HG02798 (cell line): Measurements from ENCODE around the gene MAN1A1.

Experiments
- ATAC-seq: cut with Tn5 transposase; IDR thresholded peaks from one replicate; pipeline ENCODE4 v1.9.1; 2021; ENCODE audit warnings: mild to moderate bottlenecking; ENCODE audit not compliant: unreplicated experiment, poor library complexity

The MAN1A1 gene

GRCh38 chr6:119347466-119348095, 2.0 kb downstream of the MAN1A1 start:
- ATAC-seq = peak; percentile 26

GRCh38 chr6:119346936-119347335, 2.6 kb downstream of the MAN1A1 start:
- ATAC-seq = no peak

DNA sequence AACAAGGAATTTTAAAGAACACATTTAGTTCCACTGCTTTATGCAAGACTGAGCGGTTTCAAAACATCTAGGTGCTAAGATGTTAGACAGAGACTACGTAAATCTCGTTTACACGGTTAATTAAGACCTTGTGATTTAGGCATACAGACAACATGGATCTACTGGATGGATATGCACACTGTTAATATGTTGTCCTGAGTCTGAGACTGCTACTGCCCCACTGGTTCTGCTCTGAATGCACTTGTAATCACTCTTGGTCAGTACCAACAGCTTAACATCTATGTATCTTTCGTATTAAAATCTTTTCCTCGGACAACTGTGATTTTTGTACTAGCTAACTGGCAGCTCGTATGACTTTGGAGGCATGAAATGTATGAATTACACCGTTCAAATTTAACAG, 3.1 kb downstream of the MAN1A1 start:
- ATAC-seq = no peak

- ATAC-seq = no peak
Observed at GRCh38 chr6:119345114-119345513, 4.4 kb downstream of the MAN1A1 start.

GRCh38 chr6:119344306-119344705, 5.3 kb downstream of the MAN1A1 start:
- ATAC-seq = no peak

DNA sequence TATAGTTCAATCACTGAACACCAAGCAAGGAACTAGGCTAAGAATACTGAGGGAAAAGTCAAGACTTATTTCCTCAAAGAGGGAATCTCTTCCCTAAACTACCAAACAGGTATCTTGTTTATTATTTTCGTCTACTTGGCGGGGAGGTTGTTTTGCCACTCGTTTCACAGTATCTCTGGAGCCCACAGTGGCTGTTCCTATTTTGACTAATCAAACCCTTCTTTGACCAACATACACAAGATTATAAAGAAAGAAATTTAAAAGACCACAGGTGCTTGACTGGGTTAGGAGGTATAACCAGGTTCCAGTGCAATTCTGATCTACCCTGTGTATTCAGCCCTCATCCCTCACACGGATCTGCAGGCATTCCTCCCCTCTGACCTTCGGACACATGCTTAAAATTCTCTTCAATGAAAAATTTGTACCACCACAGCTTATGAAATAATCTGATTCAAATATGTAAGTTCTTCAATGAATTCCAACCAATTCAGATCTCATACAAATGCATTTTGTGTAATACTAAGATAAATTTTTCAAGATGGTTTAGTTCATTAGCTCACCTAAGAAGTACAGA, 5.9 kb downstream of the MAN1A1 start:
- ATAC-seq = no peak

DNA sequence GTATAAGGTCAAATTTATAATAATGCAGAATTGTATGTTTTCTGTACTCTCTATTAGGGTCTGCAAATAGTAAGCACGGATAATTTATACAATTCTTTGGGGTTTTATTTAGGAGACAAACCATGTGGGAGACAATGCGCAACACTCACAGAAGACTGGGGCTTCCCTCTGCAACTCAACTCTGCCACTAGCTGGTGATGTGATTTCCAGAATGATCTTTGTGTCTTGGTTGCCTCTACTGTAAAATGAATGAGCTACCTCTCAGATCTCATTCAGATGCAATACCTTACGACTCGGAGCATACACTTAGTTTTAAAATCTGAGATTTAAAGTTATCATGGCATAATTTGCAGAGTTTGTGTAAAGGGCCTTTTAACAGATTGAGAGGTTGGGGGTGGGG, 6.4 kb downstream of the MAN1A1 start:
- no peak for ATAC-seq

DNA sequence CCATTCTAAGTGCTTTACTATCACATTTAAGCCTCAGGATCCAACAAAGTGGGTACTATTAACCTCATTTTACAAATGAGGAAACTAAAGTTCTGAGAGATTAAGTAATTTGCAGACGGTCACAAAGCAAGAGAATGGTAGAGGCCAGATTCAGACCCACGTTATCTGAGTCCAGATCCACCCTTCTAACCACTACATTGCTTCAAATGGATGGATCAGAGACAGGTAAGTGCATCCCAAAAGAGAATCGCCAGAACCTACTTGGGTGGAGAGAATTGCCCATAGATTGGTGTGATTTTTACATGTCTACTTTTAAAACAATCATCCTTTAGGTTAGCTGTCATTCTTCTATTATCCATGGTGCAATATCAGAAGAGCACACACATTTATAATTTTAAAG, 7.1 kb downstream of the MAN1A1 start:
- ATAC-seq = no peak

DNA sequence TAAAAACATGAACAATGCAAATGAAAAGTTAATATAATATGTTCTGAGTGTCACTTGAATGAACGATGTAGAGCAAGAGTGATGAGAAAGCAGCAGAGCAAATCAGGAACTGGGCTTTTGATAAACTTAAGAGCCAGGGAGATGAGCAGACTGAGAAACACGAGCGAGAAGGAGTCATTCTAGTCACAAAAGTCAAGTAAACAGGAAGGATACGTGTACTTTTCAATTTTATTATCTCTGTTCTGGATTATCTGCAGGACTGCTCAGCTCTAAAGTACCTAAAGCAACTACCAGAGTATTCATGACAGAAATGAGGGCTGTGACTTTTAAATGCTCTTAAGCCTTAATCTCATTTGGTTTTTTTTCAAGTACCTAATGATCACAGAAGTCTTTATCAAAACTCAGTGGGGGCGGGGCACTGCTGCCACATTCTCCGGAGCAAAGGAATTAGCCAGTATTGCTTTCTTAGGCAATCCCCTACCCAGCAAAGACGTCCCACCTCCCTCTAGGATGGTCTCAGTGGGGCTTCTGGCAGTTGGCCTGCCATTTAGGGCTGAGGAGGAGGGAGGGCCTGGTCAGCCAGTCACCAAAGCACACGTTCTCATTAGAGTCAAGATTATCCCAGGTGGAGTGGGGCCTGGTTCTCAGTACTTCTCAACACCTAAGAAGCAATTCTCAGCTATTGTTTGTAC, 8.6 kb downstream of the MAN1A1 start:
- ATAC-seq = no peak

DNA sequence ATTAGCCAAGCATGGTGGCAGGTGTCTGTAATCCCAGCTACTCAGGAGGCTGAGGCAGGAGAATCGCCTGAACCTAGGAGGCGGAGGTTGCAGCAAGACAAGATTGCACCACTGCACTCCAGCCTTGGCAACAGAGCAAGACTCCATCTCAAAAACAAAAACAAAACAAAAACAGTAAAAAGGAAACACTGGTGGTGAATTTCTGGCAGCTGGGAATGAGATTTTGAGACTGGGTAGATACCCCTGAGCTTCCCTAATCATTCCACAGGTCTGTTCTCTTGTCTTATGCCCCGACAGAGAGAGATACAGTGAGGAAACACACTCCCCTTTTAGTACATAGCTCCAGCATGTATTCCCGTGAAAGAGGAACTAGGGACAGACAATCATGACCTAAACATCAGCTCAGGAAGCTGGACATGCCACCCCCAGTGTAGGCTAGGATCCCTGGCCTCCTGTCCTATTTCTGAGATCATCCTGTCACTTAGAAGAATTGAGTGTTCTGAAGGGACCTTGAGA, 9.6 kb downstream of the MAN1A1 start:
- ATAC-seq = no peak

DNA sequence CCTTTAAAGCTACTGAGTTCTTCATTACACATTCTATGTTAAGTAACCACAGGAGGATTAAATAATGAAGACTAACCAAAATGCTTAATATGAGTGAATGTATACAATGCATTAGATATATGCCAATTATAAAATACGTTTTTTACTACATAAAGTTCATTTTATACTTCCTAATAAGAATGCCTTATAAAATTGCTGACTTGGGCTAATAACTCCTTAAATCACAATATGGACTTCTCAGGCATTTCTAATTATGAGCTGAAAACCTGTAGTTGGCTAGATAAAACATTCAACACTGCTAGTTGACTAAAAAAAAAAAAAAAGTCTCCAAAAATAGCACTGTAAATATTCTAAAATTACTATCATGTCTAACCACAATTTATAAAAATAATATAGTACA, 11.8 kb downstream of the MAN1A1 start:
- no peak for ATAC-seq

- ATAC-seq = no peak
Observed at GRCh38 chr6:119337252-119337651, 12.3 kb downstream of the MAN1A1 start.

GRCh38 chr6:119334535-119335264, 14.9 kb downstream of the MAN1A1 start:
- ATAC-seq = no peak

DNA sequence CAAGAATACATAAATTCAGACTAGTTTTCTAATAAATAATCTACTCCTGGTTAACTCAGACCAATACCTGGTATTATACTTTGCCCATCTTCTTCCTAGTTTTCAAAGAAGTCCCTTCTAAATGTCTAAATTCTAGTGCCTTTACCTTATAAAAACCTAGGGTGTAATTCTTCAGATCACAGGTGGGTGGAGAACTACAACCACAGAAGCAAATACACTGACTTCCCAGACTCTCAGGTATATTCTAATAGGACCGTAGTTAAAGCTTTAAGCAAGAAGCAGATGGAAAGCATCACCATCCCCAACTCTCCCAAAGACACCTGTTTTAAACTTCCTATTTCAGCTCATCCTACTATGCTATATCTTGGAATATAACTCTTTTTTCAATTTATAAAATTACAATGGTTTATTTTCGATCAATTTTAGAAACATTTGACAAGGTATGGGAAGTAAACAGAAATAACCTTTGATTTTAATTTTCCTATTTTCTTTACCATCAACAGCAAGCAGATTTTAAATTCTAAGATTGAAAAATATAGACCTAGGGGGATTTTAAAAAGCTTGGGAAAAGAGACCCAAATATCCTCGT, 15.8 kb downstream of the MAN1A1 start:
- ATAC-seq = peak; percentile 77

GRCh38 chr6:119333063-119333609, 16.4 kb downstream of the MAN1A1 start:
- ATAC-seq = no peak

- ATAC-seq = no peak
Observed at GRCh38 chr6:119331663-119332286, 17.8 kb downstream of the MAN1A1 start.

DNA sequence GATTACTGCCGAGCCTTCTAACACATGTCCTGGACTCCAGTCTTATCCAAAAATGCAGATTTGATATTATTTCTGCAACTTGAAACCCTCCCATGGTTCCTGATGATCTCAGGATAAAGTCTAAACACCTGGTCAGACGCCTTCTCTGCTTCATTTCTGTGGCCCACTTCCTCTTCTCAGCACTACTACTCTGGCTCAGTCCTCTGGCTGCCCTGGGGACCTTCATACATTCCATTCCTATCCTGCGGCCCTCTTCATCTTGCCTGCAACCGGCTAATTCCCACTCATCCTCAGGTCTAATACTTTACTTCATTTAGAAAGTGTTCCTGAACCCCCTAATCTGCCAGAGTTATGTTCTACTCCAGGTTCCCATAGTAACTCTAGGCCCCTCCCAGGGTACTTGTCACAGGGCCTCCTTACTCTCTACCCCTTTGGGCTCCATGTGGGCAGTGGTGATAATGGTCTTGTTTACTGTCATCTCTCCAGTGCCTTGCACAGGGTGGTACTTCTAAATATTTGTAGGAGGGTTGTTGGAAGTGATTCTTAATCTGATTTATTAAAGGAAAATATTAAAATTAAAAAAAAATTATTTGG, 18.9 kb downstream of the MAN1A1 start:
- no peak for ATAC-seq

DNA sequence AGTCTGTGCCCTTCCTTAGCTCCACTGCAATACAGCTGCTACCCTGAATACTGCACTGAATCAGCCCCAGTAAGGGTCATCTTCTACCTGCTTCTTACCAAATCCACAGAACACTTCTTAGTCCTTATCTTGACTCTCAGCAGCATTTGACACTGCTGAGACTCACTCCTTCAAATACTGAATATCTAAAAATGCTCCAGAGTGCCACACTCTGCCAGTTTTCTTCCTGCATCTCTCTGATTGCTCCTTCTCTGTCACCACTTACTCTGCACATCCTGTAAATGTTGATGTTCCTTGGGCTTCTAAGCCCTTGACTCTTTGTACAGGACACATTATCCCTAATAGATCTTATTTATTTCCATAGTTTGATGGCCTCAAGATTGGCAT, 19.8 kb downstream of the MAN1A1 start:
- no peak for ATAC-seq
